PC-9 (cell line): Measurements from ENCODE around the gene ME3. TPM values are rescaled to one million over a fixed set of nuclear protein-coding genes. Genes with fewer than 3 reads are reported as not detected.

Experiments used
- BruUV-seq: library from RNA; stranded (reverse); fragments of 400-500 nt; replicated peaks from 2 replicates; lab custom pipeline; 2021; lab: Mats Ljungman, UMichigan
- CTCF ChIA-PET: fragments of 300-600 bp; sonication (Branson Sonifier 250); formaldehyde crosslinking; loops from one replicate; lab custom pipeline; 2022; ENCODE audit warnings: antibody characterized with exemption; lab: Charles Lee
- POLR2A ChIA-PET: fragments of 300-600 bp; sonication (Branson Sonifier 250); formaldehyde crosslinking; loops from one replicate; lab custom pipeline; 2022; ENCODE audit warnings: antibody characterized with exemption; ENCODE audit not compliant: unreplicated experiment; lab: Charles Lee
- DNase-seq, 2 experiments: peaks; one replicate each; pipeline versions ENCODE4 v3.0.0 to v3.0.0-alpha.2; 2015 to 2022; ENCODE audit warnings: mixed read lengths in 1 of 2
- H2AFZ ChIP-seq: fragments of 200-600 bp; sonication (generic); 2 replicates; pipeline ENCODE4 v1.8.1; 2017; ENCODE audit warnings: antibody characterized with exemption
- H3F3A ChIP-seq: fragments of 200-600 bp; sonication (generic); 2 replicates; pipeline ENCODE4 v1.8.1; 2017; ENCODE audit warnings: antibody characterized with exemption, mild to moderate bottlenecking, low read depth; ENCODE audit not compliant: insufficient read depth
- H3K27ac ChIP-seq: fragments of 200-600 bp; sonication (generic); 2 replicates; pipeline ENCODE4 v1.6.1; 2016; ENCODE audit warnings: mixed run types
- H3K27me3 ChIP-seq: fragments of 200-600 bp; sonication (generic); 2 replicates; pipeline ENCODE4 v1.6.1; 2016; ENCODE audit warnings: low read depth, mixed run types; ENCODE audit not compliant: insufficient read depth
- H3K36me3 ChIP-seq: fragments of 200-600 bp; sonication (generic); 2 replicates; pipeline ENCODE4 v1.6.1; 2016; ENCODE audit warnings: low read depth, mixed run types
- H3K4me1 ChIP-seq: fragments of 200-600 bp; sonication (generic); replicated peaks from 2 replicates; pipeline ENCODE4 v1.6.1; 2016; ENCODE audit warnings: mixed run types; ENCODE audit not compliant: insufficient read depth
- H3K4me2 ChIP-seq: fragments of 200-600 bp; sonication (generic); 2 replicates; pipeline ENCODE4 v1.6.1; 2017; ENCODE audit warnings: mixed run types
- H3K4me3 ChIP-seq: fragments of 200-600 bp; sonication (generic); 2 replicates; pipeline ENCODE4 v1.6.1; 2016; ENCODE audit warnings: mixed run types
- H3K79me2 ChIP-seq: fragments of 200-600 bp; sonication (generic); 2 replicates; pipeline ENCODE4 v1.6.1; 2017; ENCODE audit warnings: low read depth, mixed run types
- H3K9me2 ChIP-seq: fragments of 200-600 bp; sonication (generic); 2 replicates; pipeline ENCODE4 v1.8.1; 2017; ENCODE audit warnings: mild to moderate bottlenecking; ENCODE audit not compliant: insufficient read depth
- H3K9me3 ChIP-seq: fragments of 200-600 bp; sonication (generic); 2 replicates; pipeline ENCODE4 v1.8.1; 2016; ENCODE audit warnings: low read depth; ENCODE audit not compliant: insufficient read depth
- H4K20me1 ChIP-seq: fragments of 200-600 bp; sonication (generic); 2 replicates; pipeline ENCODE4 v1.8.1; 2017; ENCODE audit not compliant: insufficient read depth
- EZH2 ChIP-seq: fragments of 200-600 bp; sonication (generic); IDR thresholded peaks from 2 replicates; pipeline ENCODE4 v1.8.0; 2017; ENCODE audit warnings: antibody characterized with exemption, low read depth
- intact Hi-C: fragments of 100-400 bp; cut with micrococcal nuclease; formaldehyde crosslinking; loops from one replicate; pipeline ENCODE4 v1.10.0; 2022; ENCODE audit not compliant: unreplicated experiment
- total RNA-seq: library from RNA; stranded (reverse); gene quantifications from 2 replicates; pipeline ENCODE4 v1.2.3, GENCODE V29; 2021
- TF ChIP-seq, protein P1 (sequence below): fragments of 200-600 bp; sonication (generic); conservative IDR thresholded peaks from 2 replicates; pipeline ENCODE4 v1.6.1; 2017; ENCODE audit warnings: mixed run types, antibody characterized with exemption, mild to moderate bottlenecking, moderate library complexity

ME3 gene
- total RNA-seq, 1 experiment from 2014 or later, result 34.0 TPM

DNA sequence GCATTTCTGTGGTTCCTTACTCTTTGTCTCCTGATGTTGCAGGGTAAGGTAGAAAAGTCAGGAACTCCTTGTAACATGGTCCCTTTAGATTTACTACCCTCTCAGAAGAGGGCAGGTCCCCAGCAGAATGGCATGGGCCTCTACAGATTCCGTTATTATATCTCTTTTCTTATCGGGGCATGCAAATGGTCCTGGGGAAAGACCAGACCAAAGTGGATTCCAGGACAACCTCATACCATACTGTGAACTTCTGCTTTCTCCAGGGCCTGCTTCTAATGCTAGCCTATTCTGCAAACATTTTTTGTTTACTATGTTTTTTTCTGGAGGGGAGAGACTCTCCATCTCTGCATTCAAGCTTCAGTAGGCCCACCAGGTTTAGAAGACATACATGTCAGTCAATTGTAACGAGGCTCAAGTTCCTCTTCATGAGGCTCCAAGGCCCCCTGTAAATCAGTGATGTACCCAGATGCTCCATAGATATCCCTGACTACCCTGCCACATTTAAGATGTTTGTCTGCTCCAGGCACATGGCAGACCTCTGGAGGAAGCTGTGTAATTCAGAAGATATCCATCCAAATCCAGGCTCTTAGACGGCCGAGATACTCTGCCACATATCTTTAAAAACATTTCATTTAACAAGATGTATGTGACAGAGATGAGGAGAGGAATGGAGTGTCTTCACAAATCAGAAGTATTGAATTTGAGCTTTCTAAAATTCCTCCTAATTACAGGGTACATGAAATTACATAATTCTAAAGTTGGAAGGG is 8.5 kb upstream of the ME3 start:
- TF ChIP-seq, protein P1, sequence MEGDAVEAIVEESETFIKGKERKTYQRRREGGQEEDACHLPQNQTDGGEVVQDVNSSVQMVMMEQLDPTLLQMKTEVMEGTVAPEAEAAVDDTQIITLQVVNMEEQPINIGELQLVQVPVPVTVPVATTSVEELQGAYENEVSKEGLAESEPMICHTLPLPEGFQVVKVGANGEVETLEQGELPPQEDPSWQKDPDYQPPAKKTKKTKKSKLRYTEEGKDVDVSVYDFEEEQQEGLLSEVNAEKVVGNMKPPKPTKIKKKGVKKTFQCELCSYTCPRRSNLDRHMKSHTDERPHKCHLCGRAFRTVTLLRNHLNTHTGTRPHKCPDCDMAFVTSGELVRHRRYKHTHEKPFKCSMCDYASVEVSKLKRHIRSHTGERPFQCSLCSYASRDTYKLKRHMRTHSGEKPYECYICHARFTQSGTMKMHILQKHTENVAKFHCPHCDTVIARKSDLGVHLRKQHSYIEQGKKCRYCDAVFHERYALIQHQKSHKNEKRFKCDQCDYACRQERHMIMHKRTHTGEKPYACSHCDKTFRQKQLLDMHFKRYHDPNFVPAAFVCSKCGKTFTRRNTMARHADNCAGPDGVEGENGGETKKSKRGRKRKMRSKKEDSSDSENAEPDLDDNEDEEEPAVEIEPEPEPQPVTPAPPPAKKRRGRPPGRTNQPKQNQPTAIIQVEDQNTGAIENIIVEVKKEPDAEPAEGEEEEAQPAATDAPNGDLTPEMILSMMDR, result no peak
- no peak for TF ChIP-seq EZH2
- no peak for DNase-seq
- no peaks in the 10 kb centered on the region for H3K79me2 ChIP-seq
- no peaks in the 10 kb centered on the region for H3K9me3 ChIP-seq
- BruUV-seq, result no TSS peak
- no peaks in the 10 kb centered on the region for H3K9me2 ChIP-seq
- no peak overlapping the region for H3K27ac ChIP-seq
- H3K27me3 ChIP-seq, result no peaks in the 10 kb centered on the region
- intact Hi-C loops, result no loop called here
- no peaks in the 10 kb centered on the region for H3K4me1 ChIP-seq
- H3K4me2 ChIP-seq, result no peak overlapping the region
- H3F3A ChIP-seq, result no peaks in the 10 kb centered on the region
- H2AFZ ChIP-seq, result no peak overlapping the region
- CTCF ChIA-PET, result no interaction called here
- POLR2A ChIA-PET, result interaction anchor here (0.6 kb wide), 1 partner anchor 197 kb away, joined by 4 read pairs; no protein-coding TSS in a partner anchor
- H3K36me3 ChIP-seq, result no peaks in the 10 kb centered on the region
- no peak overlapping the region for H3K4me3 ChIP-seq
- H4K20me1 ChIP-seq, result no peaks in the 10 kb centered on the region

DNA sequence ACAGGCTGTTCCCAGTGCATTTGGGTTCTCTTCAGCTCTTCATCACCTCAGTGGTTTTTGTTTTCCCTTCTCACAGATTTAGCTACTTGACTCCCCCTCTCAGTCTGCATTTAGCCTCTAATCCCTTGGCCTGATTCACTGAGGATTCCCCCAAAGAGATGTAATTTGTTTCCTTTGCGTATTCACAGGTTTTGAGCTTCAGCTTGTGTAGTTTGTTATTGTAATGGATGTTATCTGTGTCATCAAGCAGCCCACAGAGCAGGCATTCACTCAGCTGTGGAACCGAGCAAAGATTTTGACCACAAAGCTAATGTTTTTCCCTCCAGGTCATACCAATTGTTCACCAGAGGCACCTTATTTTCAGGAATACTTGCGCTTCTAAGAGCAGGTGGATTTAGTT is 6.4 kb upstream of the ME3 start:
- Histone ChIP-seq H3K27me3 (no peaks in the 10 kb centered on the region), H3K79me2 (peaks cover 2% of the 10 kb centered on the region; the same call in 1 of the 2 replicates), H3F3A (0 out of 2 replicates have a peak, but pooled peaks cover 12% of the 10 kb centered on the region), H4K20me1 (no peaks in the 10 kb centered on the region), H3K36me3 (no peaks in the 10 kb centered on the region), H3K9me2 (no peaks in the 10 kb centered on the region), H3K4me3 (no peak overlapping the region), H3K27ac (no peak overlapping the region), H2AFZ (no peak overlapping the region), H3K9me3 (no peaks in the 10 kb centered on the region), H3K4me1 (peaks cover 17% of the 10 kb centered on the region), H3K4me2 (no peak overlapping the region)
- ChIA-PET CTCF (interaction anchor here (0.6 kb wide), 1 partner anchor 76 kb away, joined by 4 read pairs; no protein-coding TSS in a partner anchor), POLR2A (interaction anchor here (0.6 to 0.9 kb wide), 3 partner anchors 17 to 48 kb away, joined by 4 to 7 read pairs (median 5); no protein-coding TSS in a partner anchor)
- no peak for DNase-seq
- TF ChIP-seq EZH2, result no peak
- TF ChIP-seq, protein P1, result no peak
- no TSS peak for BruUV-seq
- intact Hi-C loops, result no loop called here

DNA sequence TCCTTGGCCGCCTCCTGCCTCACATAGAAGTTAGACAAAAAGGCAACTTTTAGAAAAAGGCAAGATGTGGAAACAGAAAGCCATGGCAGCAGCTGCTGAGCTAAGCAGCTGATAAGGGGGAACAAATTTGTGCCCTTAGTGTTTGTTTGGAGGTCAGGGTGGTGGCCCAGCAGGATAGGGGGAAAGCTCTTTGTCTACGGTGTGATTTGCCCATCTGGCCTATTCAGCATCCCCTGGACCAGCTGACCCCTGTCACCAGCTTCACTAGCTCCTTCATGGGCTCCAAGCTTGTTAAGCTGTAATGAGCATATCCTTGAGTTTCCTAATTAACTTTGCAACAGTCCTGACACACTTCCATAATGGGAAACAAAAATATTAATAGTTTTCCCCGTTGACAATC is 5.9 kb upstream of the ME3 start:
- Histone ChIP-seq H3K9me3 (no peaks in the 10 kb centered on the region), H3K4me1 (peaks cover 23% of the 10 kb centered on the region), H3K36me3 (no peaks in the 10 kb centered on the region), H3F3A (0 out of 2 replicates have a peak, but pooled peaks cover 14% of the 10 kb centered on the region), H2AFZ (no peak overlapping the region), H3K9me2 (no peaks in the 10 kb centered on the region), H3K79me2 (peaks cover 7% of the 10 kb centered on the region), H3K4me2 (no peak overlapping the region), H3K4me3 (no peak overlapping the region), H3K27me3 (no peaks in the 10 kb centered on the region), H4K20me1 (no peaks in the 10 kb centered on the region), H3K27ac (no peak overlapping the region)
- DNase-seq, result no peak
- ChIA-PET POLR2A (interaction anchor here (0.7 to 0.9 kb wide), 3 partner anchors 18 to 48 kb away, joined by 4 to 12 read pairs (median 5); no protein-coding TSS in a partner anchor), CTCF (interaction anchor here (0.6 kb wide), 1 partner anchor 77 kb away, joined by 4 read pairs; no protein-coding TSS in a partner anchor)
- no TSS peak for BruUV-seq
- intact Hi-C loops, result no loop called here
- TF ChIP-seq, protein P1, result no peak
- no peak for TF ChIP-seq EZH2
